BLaER1 (cell line): ENCODE measurements around the gene ADGRA1.
A peak's percentile ranks its signal among the peaks of the same experiment; 100 is the strongest.

Experiments
- H3K27ac ChIP-seq: shearing (Covaris generic); formaldehyde crosslinking; 2 replicates; pipeline ENCODE4 v1.8.1; 2022
- H3K27me3 ChIP-seq: shearing (Covaris generic); formaldehyde crosslinking; 2 replicates; pipeline ENCODE4 v1.8.1; 2022
- H3K36me3 ChIP-seq: shearing (Covaris generic); formaldehyde crosslinking; 2 replicates; pipeline ENCODE4 v1.8.1; 2022
- H3K4me1 ChIP-seq: shearing (Covaris generic); formaldehyde crosslinking; 2 replicates; pipeline ENCODE4 v1.8.1; 2022
- H3K4me2 ChIP-seq: shearing (Covaris generic); formaldehyde crosslinking; 2 replicates; pipeline ENCODE4 v1.8.1; 2022
- H3K4me3 ChIP-seq: shearing (Covaris generic); formaldehyde crosslinking; 2 replicates; pipeline ENCODE4 v1.8.1; 2022
- H3K9ac ChIP-seq: shearing (Covaris generic); formaldehyde crosslinking; 2 replicates; pipeline ENCODE4 v1.8.1; 2022
- H3K9me3 ChIP-seq: shearing (Covaris generic); formaldehyde crosslinking; 2 replicates; pipeline ENCODE4 v1.8.1; 2022
- H4K20me1 ChIP-seq: shearing (Covaris generic); formaldehyde crosslinking; 2 replicates; pipeline ENCODE4 v1.8.1; 2022
- Cebpa-rat ChIP-seq: shearing (Covaris generic); IDR thresholded peaks from 2 replicates; pipeline ENCODE4 v1.8.1; 2022

The ADGRA1 gene

GRCh38 chr10:133072720-133073390 lies 14.9 kb upstream of the ADGRA1 start:
- Histone ChIP-seq H3K27me3 (no peaks in the 10 kb centered on the region), H3K4me2 (peak overlapping the region; percentile 95), H3K4me3 (no peak overlapping the region), H3K9ac (no peak overlapping the region), H3K27ac (no peak overlapping the region), H3K4me1 (peaks cover 57% of the 10 kb centered on the region), H3K36me3 (no peaks in the 10 kb centered on the region), H4K20me1 (no peaks in the 10 kb centered on the region), H3K9me3 (no peaks in the 10 kb centered on the region)
- no peak for TF ChIP-seq Cebpa-rat

GRCh38 chr10:133075346-133076137 lies 12.2 kb upstream of the ADGRA1 start:
- Histone ChIP-seq H3K9ac (no peak overlapping the region), H3K4me1 (peaks cover 35% of the 10 kb centered on the region), H3K4me2 (peak overlapping the region; percentile 16; the same call in 1 of the 2 replicates), H3K36me3 (no peaks in the 10 kb centered on the region), H3K27me3 (no peaks in the 10 kb centered on the region), H3K9me3 (no peaks in the 10 kb centered on the region), H3K4me3 (no peak overlapping the region), H4K20me1 (no peaks in the 10 kb centered on the region), H3K27ac (no peak overlapping the region)
- TF ChIP-seq Cebpa-rat: no peak

GRCh38 chr10:133076274-133077038 lies 11.3 kb upstream of the ADGRA1 start:
- no peak overlapping the region for H3K9ac ChIP-seq
- H3K36me3 ChIP-seq: no peaks in the 10 kb centered on the region
- H4K20me1 ChIP-seq: no peaks in the 10 kb centered on the region
- no peaks in the 10 kb centered on the region for H3K9me3 ChIP-seq
- H3K4me1 ChIP-seq: peaks cover 26% of the 10 kb centered on the region
- no peaks in the 10 kb centered on the region for H3K27me3 ChIP-seq
- no peak overlapping the region for H3K4me2 ChIP-seq
- no peak overlapping the region for H3K27ac ChIP-seq
- H3K4me3 ChIP-seq: no peak overlapping the region
- TF ChIP-seq Cebpa-rat: no peak

- Histone ChIP-seq H3K9me3 (no peaks in the 10 kb centered on the region), H4K20me1 (peaks cover 18% of the 10 kb centered on the region; the same call in 1 of the 2 replicates), H3K27ac (no peak overlapping the region), H3K4me3 (no peak overlapping the region), H3K27me3 (peaks cover 22% of the 10 kb centered on the region), H3K9ac (no peak overlapping the region), H3K36me3 (no peaks in the 10 kb centered on the region), H3K4me1 (peaks cover 16% of the 10 kb centered on the region), H3K4me2 (no peak overlapping the region)
- TF ChIP-seq Cebpa-rat: no peak
Observed at GRCh38 chr10:133079836-133080682, 7.7 kb upstream of the ADGRA1 start.

- peaks cover 10% of the 10 kb centered on the region for H3K4me1 ChIP-seq
- no peak overlapping the region for H3K4me2 ChIP-seq
- peaks cover 28% of the 10 kb centered on the region for H3K27me3 ChIP-seq
- TF ChIP-seq Cebpa-rat: no peak
- H3K36me3 ChIP-seq: no peaks in the 10 kb centered on the region
- H3K4me3 ChIP-seq: no peak overlapping the region
- no peak overlapping the region for H3K9ac ChIP-seq
- H3K9me3 ChIP-seq: no peaks in the 10 kb centered on the region
- H4K20me1 ChIP-seq: peaks cover 22% of the 10 kb centered on the region; the same call in 1 of the 2 replicates
- H3K27ac ChIP-seq: no peak overlapping the region
Observed at GRCh38 chr10:133080683-133081040, 7.1 kb upstream of the ADGRA1 start.

- no peak for TF ChIP-seq Cebpa-rat
Observed at GRCh38 chr10:133081636-133082035, 6.1 kb upstream of the ADGRA1 start.

GRCh38 chr10:133082685-133083421 lies 4.9 kb upstream of the ADGRA1 start:
- peaks cover 43% of the 10 kb centered on the region; the same call in 1 of the 2 replicates for H4K20me1 ChIP-seq
- peaks cover 7% of the 10 kb centered on the region; the same call in 1 of the 2 replicates for H3K4me1 ChIP-seq
- H3K9ac ChIP-seq: no peak overlapping the region
- H3K4me2 ChIP-seq: no peak overlapping the region
- no peak for TF ChIP-seq Cebpa-rat
- no peaks in the 10 kb centered on the region for H3K36me3 ChIP-seq
- no peak overlapping the region for H3K27ac ChIP-seq
- H3K27me3 ChIP-seq: peaks cover 49% of the 10 kb centered on the region
- no peaks in the 10 kb centered on the region for H3K9me3 ChIP-seq
- H3K4me3 ChIP-seq: no peak overlapping the region

More at GRCh38 chr10:133081636-133082035, 6.1 kb upstream of the ADGRA1 start:
- peaks cover 37% of the 10 kb centered on the region for H3K27me3 ChIP-seq
- H3K9ac ChIP-seq: no peak overlapping the region
- no peaks in the 10 kb centered on the region for H3K9me3 ChIP-seq
- H3K36me3 ChIP-seq: no peaks in the 10 kb centered on the region
- no peak overlapping the region for H3K4me2 ChIP-seq
- peaks cover 32% of the 10 kb centered on the region; the same call in 1 of the 2 replicates for H4K20me1 ChIP-seq
- no peak overlapping the region for H3K27ac ChIP-seq
- peaks cover 7% of the 10 kb centered on the region; the same call in 1 of the 2 replicates for H3K4me1 ChIP-seq
- H3K4me3 ChIP-seq: no peak overlapping the region

- H4K20me1 ChIP-seq: peaks cover 50% of the 10 kb centered on the region; the same call in 1 of the 2 replicates
- TF ChIP-seq Cebpa-rat: no peak
Observed at GRCh38 chr10:133083422-133084100, 4.2 kb upstream of the ADGRA1 start.

More at GRCh38 chr10:133083422-133084100, 4.2 kb upstream of the ADGRA1 start:
- Histone ChIP-seq H3K4me1 (peaks cover 7% of the 10 kb centered on the region; the same call in 1 of the 2 replicates), H3K4me3 (no peak overlapping the region), H3K9ac (no peak overlapping the region), H3K27me3 (peaks cover 57% of the 10 kb centered on the region), H3K27ac (no peak overlapping the region), H3K9me3 (no peaks in the 10 kb centered on the region), H3K36me3 (no peaks in the 10 kb centered on the region), H3K4me2 (no peak overlapping the region)
